ENCODE data around the gene IL1RN. TPM values are rescaled to one million over a fixed set of nuclear protein-coding genes. Genes with fewer than 3 reads are reported as not detected.

Gene IL1RN
- total and polyA plus RNA-seq, 2 of the 13 experiments (the other 11 are each of a cell fraction or from before 2014, with no cell fraction given) = 21.2 to 101 TPM

DNA sequence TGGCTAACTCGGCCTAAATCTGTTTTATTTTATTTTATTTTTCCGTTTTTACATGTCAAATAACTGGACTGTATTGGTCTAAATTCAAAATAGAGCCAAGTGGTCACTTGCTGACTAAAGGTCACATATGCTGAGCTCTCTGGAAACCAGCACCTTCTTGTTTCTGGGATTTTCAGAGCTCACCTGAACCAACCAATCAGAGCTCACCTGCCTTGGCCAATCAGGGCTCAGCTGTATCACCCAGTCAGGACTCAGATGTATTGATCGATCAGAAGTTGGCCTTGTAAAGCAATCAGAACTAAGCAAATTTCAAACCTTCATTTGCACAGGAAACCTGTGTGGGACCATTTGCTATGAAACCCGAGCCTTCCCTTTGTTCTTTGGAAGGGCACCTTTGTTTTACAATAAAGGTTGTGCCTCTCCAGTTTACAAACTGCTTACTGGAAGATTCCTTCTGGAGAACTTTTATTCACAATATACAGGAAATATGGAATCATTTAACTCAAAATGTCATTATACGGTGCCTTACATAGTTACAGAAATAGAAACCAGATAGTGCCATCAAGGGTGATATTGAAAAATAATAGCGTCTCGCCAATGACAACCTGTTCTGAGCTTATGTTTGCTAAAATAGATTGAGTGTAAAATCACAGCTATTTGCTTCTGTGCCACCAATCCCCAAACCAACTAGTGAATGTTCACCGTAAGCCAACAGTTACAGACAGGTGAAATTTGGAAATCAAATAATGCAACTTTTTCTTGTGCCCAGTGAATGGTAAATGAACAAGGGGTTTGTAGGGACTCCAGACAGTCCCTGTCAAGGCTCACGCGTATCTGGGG is 29.1 kb downstream of the IL1RN start (continued):
- TF ChIP-seq, protein P1, sequence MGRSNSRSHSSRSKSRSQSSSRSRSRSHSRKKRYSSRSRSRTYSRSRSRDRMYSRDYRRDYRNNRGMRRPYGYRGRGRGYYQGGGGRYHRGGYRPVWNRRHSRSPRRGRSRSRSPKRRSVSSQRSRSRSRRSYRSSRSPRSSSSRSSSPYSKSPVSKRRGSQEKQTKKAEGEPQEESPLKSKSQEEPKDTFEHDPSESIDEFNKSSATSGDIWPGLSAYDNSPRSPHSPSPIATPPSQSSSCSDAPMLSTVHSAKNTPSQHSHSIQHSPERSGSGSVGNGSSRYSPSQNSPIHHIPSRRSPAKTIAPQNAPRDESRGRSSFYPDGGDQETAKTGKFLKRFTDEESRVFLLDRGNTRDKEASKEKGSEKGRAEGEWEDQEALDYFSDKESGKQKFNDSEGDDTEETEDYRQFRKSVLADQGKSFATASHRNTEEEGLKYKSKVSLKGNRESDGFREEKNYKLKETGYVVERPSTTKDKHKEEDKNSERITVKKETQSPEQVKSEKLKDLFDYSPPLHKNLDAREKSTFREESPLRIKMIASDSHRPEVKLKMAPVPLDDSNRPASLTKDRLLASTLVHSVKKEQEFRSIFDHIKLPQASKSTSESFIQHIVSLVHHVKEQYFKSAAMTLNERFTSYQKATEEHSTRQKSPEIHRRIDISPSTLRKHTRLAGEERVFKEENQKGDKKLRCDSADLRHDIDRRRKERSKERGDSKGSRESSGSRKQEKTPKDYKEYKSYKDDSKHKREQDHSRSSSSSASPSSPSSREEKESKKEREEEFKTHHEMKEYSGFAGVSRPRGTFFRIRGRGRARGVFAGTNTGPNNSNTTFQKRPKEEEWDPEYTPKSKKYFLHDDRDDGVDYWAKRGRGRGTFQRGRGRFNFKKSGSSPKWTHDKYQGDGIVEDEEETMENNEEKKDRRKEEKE (IDR thresholded peaks at IDR 0.05) = no peak
- no peak for TF ChIP-seq ZIK1 (CRISPR knock-in tag; IDR thresholded peaks at IDR 0.05; ENCODE audit: borderline replicate concordance, low read depth)
- no peak for TF ChIP-seq TP53 (CRISPR knock-in tag; conservative IDR thresholded peaks at IDR 0.05)
- no peak for TF ChIP-seq ATF7-NPFF (CRISPR knock-in tag; IDR thresholded peaks at IDR 0.05; ENCODE audit: low read depth)
- TF ChIP-seq FOSL2 (CRISPR knock-in tag; IDR thresholded peaks at IDR 0.05) = peak; percentile 59
- 0 out of 2 replicates have a peak, but pooled peaks have one; percentile 45 for TF ChIP-seq SRF (IDR thresholded peaks at IDR 0.05; ENCODE audit: low read depth, low read length)
- no peak for TF ChIP-seq NPAS2 (CRISPR knock-in tag; IDR thresholded peaks at IDR 0.05; ENCODE audit: borderline replicate concordance)
- no peak for TF ChIP-seq ZNF138 (CRISPR knock-in tag; IDR thresholded peaks at IDR 0.05; ENCODE audit: low read depth)
- peak; percentile 38; the same call in 1 of the 2 replicates for TF ChIP-seq HNF4G (IDR thresholded peaks at IDR 0.05; ENCODE audit: borderline replicate concordance, low read depth, low read length)
- TF ChIP-seq HNF4G (CRISPR knock-in tag; IDR thresholded peaks at IDR 0.05; ENCODE audit: borderline replicate concordance, low read depth) = no peak
- TF ChIP-seq, protein P2, sequence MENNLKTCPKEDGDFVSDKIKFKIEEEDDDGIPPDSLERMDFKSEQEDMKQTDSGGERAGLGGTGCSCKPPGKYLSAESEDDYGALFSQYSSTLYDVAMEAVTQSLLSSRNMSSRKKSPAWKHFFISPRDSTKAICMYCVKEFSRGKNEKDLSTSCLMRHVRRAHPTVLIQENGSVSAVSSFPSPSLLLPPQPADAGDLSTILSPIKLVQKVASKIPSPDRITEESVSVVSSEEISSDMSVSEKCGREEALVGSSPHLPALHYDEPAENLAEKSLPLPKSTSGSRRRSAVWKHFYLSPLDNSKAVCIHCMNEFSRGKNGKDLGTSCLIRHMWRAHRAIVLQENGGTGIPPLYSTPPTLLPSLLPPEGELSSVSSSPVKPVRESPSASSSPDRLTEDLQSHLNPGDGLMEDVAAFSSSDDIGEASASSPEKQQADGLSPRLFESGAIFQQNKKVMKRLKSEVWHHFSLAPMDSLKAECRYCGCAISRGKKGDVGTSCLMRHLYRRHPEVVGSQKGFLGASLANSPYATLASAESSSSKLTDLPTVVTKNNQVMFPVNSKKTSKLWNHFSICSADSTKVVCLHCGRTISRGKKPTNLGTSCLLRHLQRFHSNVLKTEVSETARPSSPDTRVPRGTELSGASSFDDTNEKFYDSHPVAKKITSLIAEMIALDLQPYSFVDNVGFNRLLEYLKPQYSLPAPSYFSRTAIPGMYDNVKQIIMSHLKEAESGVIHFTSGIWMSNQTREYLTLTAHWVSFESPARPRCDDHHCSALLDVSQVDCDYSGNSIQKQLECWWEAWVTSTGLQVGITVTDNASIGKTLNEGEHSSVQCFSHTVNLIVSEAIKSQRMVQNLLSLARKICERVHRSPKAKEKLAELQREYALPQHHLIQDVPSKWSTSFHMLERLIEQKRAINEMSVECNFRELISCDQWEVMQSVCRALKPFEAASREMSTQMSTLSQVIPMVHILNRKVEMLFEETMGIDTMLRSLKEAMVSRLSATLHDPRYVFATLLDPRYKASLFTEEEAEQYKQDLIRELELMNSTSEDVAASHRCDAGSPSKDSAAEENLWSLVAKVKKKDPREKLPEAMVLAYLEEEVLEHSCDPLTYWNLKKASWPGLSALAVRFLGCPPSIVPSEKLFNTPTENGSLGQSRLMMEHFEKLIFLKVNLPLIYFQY (CRISPR knock-in tag; IDR thresholded peaks at IDR 0.05; ENCODE audit: borderline replicate concordance) = no peak; the same call in 1 of the 2 replicates
- TF ChIP-seq ARNT2 (CRISPR knock-in tag; IDR thresholded peaks at IDR 0.05; ENCODE audit: low read depth) = no peak
- TF ChIP-seq HNRNPL (IDR thresholded peaks at IDR 0.05; ENCODE audit: low read depth, low read length) = no peak
- TF ChIP-seq ZNF703 (CRISPR knock-in tag; IDR thresholded peaks at IDR 0.05; ENCODE audit: borderline replicate concordance) = no peak
- TF ChIP-seq, protein P3, sequence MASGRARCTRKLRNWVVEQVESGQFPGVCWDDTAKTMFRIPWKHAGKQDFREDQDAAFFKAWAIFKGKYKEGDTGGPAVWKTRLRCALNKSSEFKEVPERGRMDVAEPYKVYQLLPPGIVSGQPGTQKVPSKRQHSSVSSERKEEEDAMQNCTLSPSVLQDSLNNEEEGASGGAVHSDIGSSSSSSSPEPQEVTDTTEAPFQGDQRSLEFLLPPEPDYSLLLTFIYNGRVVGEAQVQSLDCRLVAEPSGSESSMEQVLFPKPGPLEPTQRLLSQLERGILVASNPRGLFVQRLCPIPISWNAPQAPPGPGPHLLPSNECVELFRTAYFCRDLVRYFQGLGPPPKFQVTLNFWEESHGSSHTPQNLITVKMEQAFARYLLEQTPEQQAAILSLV (CRISPR knock-in tag; IDR thresholded peaks at IDR 0.05; ENCODE audit: borderline replicate concordance) = no peak
- TF ChIP-seq KLF16 (CRISPR knock-in tag; IDR thresholded peaks at IDR 0.05) = no peak; a peak in 1 of 4 replicates
- no peak for TF ChIP-seq FOXP1 (IDR thresholded peaks at IDR 0.05)
- peak; percentile 68; the same call in 1 of the 2 replicates for TF ChIP-seq FOXP1 (CRISPR knock-in tag; IDR thresholded peaks at IDR 0.05)
- TF ChIP-seq RBFOX2 (IDR thresholded peaks at IDR 0.05; ENCODE audit: low read depth, low read length) = no peak
- TF ChIP-seq ZNF788 (CRISPR knock-in tag; IDR thresholded peaks at IDR 0.05; ENCODE audit: borderline replicate concordance) = no peak
- no peak for TF ChIP-seq NKX3-1 (CRISPR knock-in tag; IDR thresholded peaks at IDR 0.05)
- no peak for TF ChIP-seq SALL2 (CRISPR knock-in tag; IDR thresholded peaks at IDR 0.05)
